ENCODE data around the gene DENND6B. TPM values are rescaled to one million over a fixed set of nuclear protein-coding genes. Genes with fewer than 3 reads are reported as not detected.

Gene DENND6B
- total RNA-seq, 1 donor from 2014 or later: 1.4 TPM

GRCh38 chr22:50307890-50308596, 18.8 kb downstream of the DENND6B start:
- ATAC-seq: no peak
- peak; percentile 57 for DNase-seq
- intact Hi-C loops (cut with micrococcal nuclease): no loop called here

- intact Hi-C loops (cut with micrococcal nuclease): no loop called here
- DNase-seq: peak; percentile 93
- peak; percentile 61 for ATAC-seq
These were observed 19.8 kb downstream of the DENND6B start, which contains the start of gene PLXNB2 for GRCh38 chr22:50306753-50307749. Gene PLXNB2 (minus strand): TSS chr22:50307646. CDS start chr22:50290584, 17,062 bp downstream.

- ATAC-seq (peak; percentile 50), DNase-seq (peak; percentile 85)
- intact Hi-C loops (cut with micrococcal nuclease): no loop called here
These were observed 20.8 kb downstream of the DENND6B start for GRCh38 chr22:50305923-50306566.

- ATAC-seq (no peak), DNase-seq (no peak)
- intact Hi-C loops (cut with micrococcal nuclease): no loop called here
These were observed 21.4 kb downstream of the DENND6B start for GRCh38 chr22:50305393-50305922.

- intact Hi-C loops (cut with micrococcal nuclease): no loop called here
- DNase-seq (peak; percentile 76), ATAC-seq (peak; percentile 0)
These were observed 22.1 kb downstream of the DENND6B start for GRCh38 chr22:50304528-50305392.

GRCh38 chr22:50303848-50304527, 22.8 kb downstream of the DENND6B start:
- ATAC-seq (peak; percentile 23), DNase-seq (peak; percentile 74)
- intact Hi-C loops (cut with micrococcal nuclease): no loop called here

- intact Hi-C loops (cut with micrococcal nuclease): no loop called here
- no peak for ATAC-seq
- DNase-seq: no peak
These were observed 23.3 kb downstream of the DENND6B start for GRCh38 chr22:50303515-50303847.

- peak; percentile 78 for DNase-seq
- peak; percentile 47 for ATAC-seq
- intact Hi-C loops (cut with micrococcal nuclease): no loop called here
These were observed 24.2 kb downstream of the DENND6B start for GRCh38 chr22:50302564-50302963.

- DNase-seq (peak; percentile 68), ATAC-seq (peak; percentile 11)
- intact Hi-C loops (cut with micrococcal nuclease): no loop called here
These were observed 24.7 kb downstream of the DENND6B start for GRCh38 chr22:50302041-50302541.

- intact Hi-C loops (cut with micrococcal nuclease): no loop called here
- DNase-seq: no peak
- ATAC-seq: no peak
These were observed 25.2 kb downstream of the DENND6B start for GRCh38 chr22:50301581-50301991.

- intact Hi-C loops (cut with micrococcal nuclease): no loop called here
- DNase-seq: no peak
- no peak for ATAC-seq
These were observed 26.1 kb downstream of the DENND6B start for GRCh38 chr22:50300620-50301257.

- no peak for ATAC-seq
- intact Hi-C loops (cut with micrococcal nuclease): no loop called here
- peak; percentile 62 for DNase-seq
These were observed 26.8 kb downstream of the DENND6B start for GRCh38 chr22:50299785-50300619.

- intact Hi-C loops (cut with micrococcal nuclease): no loop called here
- peak; percentile 66 for DNase-seq
- ATAC-seq: peak; percentile 5
These were observed 27.7 kb downstream of the DENND6B start for GRCh38 chr22:50298937-50299784.

- intact Hi-C loops (cut with micrococcal nuclease): no loop called here
- ATAC-seq: no peak
These were observed 28.6 kb downstream of the DENND6B start for GRCh38 chr22:50298266-50298637.

GRCh38 chr22:50297510-50298265, 29.1 kb downstream of the DENND6B start:
- no peak for DNase-seq
- intact Hi-C loops (cut with micrococcal nuclease): no loop called here
- no peak for ATAC-seq

More at GRCh38 chr22:50298266-50298637, 28.6 kb downstream of the DENND6B start:
- DNase-seq: no peak

Measured in left ventricle myocardium superior (tissue), 1 donor.